Ramos (cell line): ENCODE results near the gene C5orf15.

Experiments
- in situ Hi-C: fragments of 300-500 bp; cut with MboI; formaldehyde crosslinking; loops from one replicate; pipeline ENCODE4 v1.14.3; 2022; ENCODE audit warnings: low sequenced_read_pairs; ENCODE audit not compliant: unreplicated experiment

C5orf15 gene

DNA sequence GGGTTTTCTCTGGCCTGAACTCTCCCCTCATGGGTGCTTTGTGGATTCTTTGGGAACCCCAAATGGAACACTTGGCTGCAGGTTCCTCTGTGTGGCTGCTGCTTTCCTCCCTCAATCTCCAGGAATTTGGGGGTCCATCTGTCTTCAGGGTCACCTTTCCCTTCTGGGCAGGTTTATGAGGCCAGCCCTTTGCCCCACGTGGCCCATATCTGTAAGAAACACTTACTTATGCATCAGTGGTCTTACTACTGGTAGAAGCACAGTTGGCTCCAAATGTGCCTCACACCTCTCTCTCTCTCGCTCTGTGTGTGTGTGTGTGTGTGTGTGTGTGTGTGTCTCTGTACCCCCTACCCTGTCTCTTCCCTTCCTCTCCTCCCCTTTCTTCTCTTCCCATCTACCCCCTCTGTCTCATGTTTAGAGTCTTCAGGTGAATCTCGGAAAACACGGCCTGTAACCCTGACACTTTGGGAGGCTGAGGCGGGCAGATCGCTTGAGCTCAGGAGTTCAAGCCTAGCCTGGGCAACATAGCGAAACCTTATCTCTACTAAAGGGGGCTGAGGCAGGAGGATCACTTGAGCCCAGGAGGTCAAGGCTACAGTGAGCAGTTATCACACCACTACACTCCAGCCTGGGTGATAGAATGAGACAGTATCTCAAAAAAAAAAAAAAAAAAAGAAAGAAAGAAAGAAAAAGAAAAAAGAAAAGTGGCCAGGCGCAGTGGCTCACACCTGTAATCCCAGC, 26.8 kb downstream of the C5orf15 start:
- in situ Hi-C loops = loop anchor here (5.0 to 25.0 kb wide), 3 partner anchors 387 to 829 kb away; no protein-coding TSS in a partner anchor

DNA sequence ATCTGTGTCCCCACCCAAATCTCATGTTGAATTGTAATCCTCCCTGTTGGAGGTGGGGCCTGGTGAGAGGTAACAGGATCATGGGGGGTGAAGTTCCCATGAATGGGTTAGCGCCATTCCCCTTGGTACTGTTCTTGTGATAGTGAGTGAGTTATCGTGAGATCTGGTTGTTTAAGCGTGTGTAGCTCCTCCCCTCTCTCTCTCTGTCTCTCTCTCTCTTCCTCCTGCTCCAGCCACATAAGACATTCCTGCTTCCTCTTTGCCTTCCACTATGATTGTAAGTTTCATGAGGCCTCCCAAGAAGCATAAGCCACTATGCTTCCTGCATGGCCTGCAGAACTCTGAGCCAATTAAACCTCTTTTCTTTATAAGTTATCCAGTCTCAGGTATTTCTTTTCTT, 28.8 kb downstream of the C5orf15 start:
- in situ Hi-C loops = loop anchor here (5.0 to 25.0 kb wide), 3 partner anchors 385 to 827 kb away; no protein-coding TSS in a partner anchor

DNA sequence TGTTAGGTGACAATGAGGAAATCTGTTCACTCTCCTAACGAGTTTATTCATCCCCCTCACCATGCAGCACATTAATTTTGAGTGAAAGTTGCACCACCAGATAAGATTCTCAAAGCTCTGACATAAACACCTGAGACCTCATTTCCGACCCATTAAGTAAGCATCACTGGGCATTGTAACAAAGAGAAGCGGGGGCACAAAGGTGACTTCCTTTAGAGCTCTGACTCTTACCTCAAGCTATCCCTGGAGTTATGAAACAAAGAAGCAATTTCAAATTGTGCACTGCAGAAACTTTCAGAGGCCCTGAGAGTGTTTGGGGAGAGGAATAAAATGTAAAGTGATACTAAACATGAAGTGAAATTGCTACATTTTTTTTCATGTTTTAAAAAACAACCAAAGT, 29.5 kb downstream of the C5orf15 start:
- in situ Hi-C loops = loop anchor here (25.0 kb wide), 1 partner anchor 827 kb away; no protein-coding TSS in a partner anchor

DNA sequence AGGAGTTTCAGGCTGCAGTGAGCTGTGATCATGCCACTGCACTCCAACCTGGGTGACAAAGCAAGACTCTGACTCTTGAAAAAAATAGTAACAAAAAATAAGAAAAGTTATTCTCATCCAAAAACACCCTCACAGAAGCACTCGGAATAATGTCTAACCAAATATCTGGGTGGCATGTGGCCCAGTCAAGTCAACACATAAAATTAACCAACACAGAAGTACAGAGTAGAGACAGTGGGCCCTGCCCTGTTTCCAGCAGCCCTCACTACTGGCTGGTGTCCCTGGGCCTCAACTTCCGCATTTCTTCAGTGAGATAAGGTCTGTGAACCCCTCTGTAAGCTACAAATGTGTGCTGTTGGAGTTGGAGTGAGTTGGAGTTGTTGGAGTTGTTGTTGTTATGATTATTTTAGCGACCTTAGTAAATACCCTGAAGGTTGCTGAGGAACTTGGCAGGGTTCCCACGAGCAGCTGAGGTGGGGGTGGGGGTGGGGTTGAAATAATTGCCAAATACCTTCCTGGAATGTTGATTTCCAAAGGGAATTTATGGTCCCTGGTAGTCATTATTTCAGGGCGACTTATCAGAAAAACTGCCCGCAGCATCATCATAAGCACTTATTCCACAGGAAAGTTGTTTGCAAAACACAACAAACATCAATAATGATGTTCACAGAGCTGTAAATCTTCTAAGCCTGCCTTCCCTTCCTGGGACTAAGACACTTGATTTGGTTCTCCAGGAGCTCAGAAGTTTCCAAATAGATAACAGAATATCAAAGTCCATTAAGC, 30.2 kb downstream of the C5orf15 start:
- in situ Hi-C loops = loop anchor here (25.0 kb wide), 1 partner anchor 826 kb away; no protein-coding TSS in a partner anchor

DNA sequence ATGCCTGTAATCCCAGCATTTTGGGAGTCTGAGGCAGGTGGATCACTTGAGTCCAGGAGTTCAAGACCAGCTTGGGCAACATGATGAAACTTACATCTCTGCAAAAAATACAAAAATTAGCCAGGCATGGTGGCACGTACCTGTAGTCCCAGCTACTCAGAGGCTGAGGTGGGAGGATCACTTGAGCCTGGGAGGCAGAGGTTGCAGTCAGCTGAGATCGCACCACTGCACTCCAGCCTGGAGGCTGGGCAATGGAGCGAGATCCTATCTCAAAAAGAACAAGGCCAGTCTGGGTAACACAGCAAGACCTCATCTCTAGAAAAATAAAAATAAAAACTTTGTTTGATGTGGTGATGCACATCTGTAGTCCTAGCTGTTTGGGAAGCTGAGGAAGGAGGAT, 30.8 kb downstream of the C5orf15 start:
- in situ Hi-C loops = loop anchor here (25.0 kb wide), 1 partner anchor 825 kb away; no protein-coding TSS in a partner anchor

DNA sequence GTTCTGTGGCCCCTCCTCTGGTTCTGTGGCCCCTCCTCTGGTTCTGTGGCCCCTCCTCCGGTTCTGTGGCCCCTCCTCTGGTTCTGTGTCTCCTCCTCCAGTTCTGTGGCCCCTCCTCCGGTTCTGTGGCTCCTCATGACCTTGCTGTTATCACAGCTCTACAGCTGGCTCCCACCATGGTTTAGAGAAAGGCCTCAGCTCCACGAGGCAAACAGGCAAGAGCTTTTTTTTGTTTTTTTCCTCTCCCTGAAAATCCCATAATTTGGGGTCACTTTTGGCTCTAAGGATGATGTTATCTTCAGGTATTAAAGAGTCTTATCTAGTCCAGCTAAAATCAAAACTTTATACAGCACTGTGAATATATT, 31.8 kb downstream of the C5orf15 start:
- in situ Hi-C loops = loop anchor here (25.0 kb wide), 1 partner anchor 824 kb away; no protein-coding TSS in a partner anchor

DNA sequence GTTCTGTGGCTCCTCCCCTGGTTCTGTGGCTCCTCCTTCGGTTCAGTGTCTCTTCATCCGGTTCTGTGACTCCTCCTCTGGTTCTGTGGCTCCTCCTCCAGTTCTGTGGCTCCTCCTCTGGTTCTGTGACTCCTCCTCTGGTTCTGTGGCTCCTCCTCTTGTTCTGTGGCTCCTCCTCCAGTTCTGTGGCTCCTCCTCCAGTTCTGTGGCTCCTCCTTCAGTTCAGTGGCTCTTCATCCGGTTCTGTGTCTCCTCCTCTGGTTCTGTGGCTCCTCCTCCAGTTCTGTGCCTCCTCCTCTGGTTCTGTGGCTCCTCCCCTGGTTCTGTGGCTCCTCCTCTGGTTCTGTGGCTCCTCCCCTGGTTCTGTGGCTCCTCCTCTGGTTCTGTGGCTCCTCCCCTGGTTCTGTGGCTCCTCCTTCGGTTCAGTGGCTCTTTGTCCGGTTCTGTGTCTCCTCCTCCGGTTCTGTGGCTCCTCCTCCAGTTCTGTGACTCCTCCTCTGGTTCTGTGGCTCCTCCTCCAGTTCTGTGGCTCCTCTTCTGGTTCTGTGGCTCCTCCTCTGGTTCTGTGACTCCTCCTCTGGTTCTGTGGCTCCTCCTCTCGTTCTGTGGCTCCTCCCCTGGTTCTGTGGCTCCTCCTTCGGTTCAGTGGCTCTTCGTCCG, 32.3 kb downstream of the C5orf15 start:
- in situ Hi-C loops = loop anchor here (25.0 kb wide), 1 partner anchor 824 kb away; no protein-coding TSS in a partner anchor

DNA sequence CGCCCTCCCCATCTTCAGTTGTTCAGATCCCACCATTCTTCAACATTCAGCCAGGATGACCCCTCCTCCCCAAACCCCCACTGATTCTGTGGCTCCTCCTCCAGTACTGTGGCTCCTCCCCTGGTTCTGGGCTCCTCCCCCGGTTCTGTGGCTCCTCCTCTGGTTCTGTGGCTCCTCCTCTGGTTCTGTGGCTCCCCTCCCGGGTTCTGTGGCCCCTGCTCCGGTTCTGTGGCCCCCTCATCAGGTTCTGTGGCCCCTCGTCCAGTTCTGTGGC, 32.8 kb downstream of the C5orf15 start:
- in situ Hi-C loops = loop anchor here (25.0 kb wide), 1 partner anchor 823 kb away; no protein-coding TSS in a partner anchor

DNA sequence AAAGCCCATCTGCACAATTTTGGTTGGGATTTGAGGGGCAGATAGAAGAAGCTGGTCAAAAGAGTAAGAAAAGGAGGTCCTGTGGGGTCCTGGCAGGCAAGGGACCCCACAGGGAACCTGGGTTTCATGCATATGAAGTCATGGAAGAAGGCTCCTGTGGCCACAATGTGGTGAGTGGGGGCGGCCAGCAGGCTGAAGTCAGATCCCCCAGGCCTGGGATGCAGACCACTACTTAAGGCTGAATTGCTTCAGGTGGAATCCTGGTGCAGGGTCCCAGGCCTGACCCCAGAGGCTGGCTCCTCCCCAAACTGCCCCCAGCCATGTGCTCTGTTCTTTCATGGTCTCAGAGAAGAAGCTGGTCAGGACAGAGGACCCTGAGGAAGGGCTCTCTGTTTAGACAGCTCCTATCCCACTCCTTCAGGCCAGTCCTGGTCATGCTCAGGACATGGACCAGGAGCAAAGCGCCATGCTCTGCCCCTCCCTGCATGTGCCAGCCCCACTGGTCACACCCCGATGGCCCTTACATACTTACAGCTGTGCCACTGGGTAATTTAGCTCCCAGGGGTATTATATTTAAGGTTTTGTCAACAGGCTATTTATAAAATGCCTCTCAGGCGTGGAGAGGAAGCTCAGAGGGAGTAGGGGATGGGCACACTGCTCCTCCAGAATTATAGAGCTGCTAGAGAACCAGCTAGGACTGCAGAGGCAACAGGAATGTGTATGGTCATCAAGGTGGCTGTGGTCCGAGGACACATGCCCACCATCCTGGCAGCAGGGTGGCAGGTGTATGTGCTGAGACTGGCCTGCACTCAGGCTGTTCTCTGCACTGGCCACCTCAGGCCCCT, 33.4 kb downstream of the C5orf15 start:
- in situ Hi-C loops = loop anchor here (25.0 kb wide), 1 partner anchor 823 kb away; no protein-coding TSS in a partner anchor

DNA sequence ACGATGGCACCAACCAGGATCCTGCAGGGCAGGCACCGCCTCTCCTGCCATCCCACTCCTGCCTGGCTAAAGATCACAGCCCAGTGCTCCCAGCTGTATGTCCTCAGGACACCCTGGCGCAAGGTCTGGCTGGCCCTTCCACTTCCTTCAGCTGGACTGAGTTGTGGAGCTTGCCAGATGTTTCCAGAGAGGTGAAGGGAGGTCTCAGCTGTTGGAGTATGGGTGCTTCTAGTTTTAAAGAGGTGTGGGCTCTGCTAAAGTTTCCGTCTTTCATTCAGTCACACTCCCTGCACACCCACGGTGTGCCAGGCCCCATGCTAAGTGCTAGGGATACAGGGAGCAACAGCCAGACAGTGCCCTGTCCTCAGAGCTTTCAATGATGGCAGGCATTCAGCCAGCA, 34.1 kb downstream of the C5orf15 start:
- in situ Hi-C loops = loop anchor here (25.0 kb wide), 1 partner anchor 822 kb away; no protein-coding TSS in a partner anchor

DNA sequence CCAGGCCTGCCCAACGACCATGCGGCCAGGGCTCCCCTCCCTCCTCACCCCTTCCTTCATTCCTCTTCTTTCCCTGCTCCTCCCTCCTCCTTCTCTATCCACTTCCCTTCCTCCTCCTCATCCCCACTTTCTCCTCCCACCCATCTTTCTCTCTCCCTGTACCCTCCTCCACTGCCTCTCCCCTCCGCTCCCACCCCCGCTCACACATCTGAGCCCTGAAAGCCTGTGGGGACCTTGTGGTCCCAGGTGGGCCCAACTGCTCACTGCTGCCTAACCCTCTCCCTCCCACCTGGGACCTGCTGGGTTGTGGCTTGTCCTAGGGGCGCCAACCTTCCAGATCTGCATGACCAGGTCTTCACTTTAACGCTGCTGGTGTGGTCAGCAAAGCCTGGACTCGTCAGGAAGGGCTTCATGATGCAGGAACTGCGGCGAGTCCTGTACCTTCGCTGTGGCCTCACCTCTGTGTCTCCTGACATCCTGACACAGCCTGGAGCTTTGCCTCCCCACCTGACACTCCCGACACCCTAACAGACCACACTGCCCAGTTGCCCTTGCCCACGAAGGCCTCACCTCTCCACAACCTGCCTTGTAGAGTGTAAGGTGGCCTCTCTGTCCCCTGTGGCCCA, 34.6 kb downstream of the C5orf15 start:
- in situ Hi-C loops = loop anchor here (25.0 kb wide), 1 partner anchor 821 kb away; no protein-coding TSS in a partner anchor

DNA sequence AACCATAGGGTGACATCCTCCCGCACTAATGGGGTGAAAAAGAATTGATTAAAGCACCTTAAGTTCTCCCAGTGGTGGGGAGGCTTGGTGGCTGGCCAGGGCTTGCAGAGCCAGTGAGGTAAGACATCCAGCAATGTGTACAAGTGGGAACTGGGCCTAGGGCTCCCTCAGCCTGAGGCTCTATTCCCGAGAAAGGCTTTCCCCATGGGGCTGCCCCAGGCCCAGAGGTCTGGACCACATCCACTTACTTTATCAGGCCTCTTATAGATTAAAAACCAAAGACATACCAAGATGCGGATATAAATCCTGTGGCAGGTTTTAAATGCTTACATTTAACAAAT, 35.3 kb downstream of the C5orf15 start:
- in situ Hi-C loops = loop anchor here (25.0 kb wide), 1 partner anchor 821 kb away; no protein-coding TSS in a partner anchor

DNA sequence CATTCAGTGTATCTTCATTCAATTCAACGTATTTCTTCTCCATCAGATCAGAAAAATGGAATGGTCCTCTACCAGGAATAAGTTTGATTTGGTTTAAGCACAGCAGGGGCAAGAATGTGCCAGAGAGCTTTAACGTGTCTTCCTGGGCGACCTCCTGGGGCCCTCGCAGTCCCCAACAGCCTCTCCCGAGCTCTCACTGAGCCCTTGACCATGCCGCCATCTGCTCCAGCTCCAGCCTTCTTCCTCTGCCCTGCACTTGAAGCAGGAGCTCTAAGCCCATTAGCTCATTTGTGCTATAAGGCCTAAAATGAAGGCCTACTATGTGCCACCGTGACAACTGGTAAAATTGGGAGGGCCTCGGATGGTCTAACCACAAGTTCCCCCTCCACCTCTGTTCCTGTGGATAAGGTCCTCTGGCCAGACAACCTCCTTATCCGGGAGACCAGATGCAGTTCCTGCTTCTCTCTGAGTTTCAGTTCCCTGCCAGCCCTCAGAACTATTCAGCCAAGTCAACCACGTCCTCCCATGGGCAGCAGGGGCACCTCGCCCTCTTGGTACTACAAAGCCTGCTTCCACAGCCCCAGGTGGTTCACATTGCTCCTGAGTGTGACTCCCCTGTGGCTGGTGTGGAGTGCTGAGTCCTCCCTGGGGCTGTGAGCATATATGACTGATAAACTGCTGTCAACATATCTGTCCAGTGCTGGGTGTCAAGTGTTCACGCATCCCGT, 35.8 kb downstream of the C5orf15 start:
- in situ Hi-C loops = loop anchor here (25.0 kb wide), 1 partner anchor 820 kb away; no protein-coding TSS in a partner anchor

DNA sequence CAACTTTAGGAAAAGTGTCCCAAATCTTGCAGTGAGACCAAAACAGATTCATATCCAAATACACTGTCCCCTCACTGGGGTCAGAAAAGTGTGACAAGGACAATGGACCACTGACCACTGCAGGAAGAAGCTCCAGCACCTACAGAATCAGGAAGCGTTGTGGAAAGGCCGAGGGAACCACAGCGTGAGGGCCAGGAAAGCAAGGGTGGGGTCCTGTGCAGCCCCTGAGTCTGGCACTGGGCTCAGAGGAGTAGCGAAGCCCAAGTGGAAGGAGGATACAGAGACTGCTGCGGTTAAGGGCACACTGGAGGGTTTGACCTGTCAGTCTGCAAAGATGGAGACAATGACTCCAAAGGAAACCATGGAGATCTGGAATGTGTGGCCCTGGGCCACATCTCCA, 36.9 kb downstream of the C5orf15 start:
- in situ Hi-C loops = loop anchor here (25.0 kb wide), 1 partner anchor 819 kb away; no protein-coding TSS in a partner anchor

DNA sequence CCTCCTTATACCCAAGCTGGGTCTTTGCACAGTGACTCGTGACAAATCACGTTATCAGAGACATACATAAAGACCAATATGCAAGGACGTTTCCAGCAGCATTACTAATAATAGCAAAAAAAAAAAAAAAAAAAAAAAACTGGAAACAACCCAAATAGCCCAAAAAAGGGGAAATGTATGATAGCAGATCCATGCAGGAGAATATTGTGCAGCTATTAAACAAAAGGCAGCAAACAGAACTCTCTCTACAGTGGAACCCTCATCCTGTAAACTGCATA, 37.7 kb downstream of the C5orf15 start:
- in situ Hi-C loops = loop anchor here (25.0 kb wide), 1 partner anchor 818 kb away; no protein-coding TSS in a partner anchor

DNA sequence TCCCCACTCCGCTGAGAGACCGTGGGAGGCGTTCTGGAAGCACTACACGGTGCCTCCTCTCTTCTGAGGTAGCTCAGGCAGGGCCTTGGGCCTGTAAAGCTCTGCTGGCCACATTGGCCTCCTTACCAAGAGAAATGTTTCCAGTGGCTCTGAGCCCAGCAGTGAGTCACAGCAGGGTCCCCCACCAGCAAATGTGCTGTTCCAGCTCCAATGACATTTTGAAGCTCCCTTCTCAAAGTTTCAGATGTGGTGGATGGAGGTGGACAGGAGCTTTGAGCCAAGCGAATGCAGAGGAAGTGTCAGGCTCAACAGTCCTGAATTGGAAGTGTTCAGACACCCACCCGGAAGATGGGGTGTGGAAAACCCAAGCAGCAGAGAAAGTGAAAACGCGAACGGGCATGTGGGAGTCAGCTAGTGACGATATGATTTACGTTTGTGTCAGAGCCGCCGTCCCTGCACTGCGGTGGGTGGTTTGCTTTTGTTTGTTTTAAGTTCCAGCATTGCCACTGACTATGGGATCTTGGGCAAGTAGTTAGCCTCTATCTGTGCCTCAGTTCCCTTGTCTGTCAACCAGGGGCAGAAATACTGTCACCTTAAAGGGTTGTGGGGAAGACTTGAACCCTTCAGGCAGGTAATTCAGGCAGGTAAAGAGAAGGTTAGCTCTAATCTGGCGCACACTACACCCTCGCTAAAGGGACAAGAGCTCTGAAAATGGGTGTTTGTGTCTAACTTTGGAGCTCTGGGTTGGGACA, 38.2 kb downstream of the C5orf15 start:
- in situ Hi-C loops = loop anchor here (25.0 kb wide), 1 partner anchor 818 kb away; no protein-coding TSS in a partner anchor

DNA sequence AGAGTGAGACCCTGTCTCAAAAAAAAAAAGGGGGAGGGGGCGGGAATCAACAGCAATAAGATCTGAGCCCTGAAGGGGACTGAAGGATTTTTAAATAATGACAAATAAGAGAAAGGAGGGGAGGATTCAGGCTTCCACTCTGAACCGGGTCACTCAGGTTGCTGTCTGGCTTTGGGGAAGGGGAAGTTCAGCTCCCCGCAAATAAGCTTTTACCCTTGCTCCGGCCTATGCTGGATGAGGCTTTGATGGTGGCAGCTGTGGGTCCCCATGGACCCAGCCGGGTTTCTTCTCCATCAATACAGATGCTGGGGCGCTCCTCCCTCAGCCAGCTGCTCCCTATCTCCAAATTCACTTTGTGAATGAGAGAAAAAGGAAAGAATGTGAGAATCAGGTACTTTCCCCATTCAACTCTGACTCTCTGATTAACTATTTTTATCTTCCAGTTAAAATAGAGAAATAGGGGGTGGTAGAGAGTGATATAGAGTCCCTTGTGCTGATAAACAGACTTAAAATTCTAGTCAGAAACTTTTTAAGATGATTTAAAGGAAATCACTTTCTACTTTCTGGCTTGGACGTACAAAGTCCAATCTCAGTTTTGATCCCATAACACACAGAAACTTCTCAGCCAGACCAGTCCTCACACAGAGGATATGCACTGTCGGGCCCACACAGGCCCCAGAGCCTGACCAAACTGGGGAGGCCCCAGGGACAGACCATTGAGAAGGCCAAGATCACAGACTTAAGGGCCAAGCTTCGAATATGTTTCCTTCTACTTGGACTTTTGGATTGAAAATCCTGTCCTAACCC, 39.6 kb downstream of the C5orf15 start:
- in situ Hi-C loops = loop anchor here (25.0 kb wide), 1 partner anchor 816 kb away; no protein-coding TSS in a partner anchor
